ENCODE data around the gene CLPSL2.

The CLPSL2 gene

GRCh38 chr6:35797837-35798526 is 21.6 kb downstream of the CLPSL2 start:
- Histone ChIP-seq H3K27me3 (ENCODE audit: insufficient read depth, low read depth) (no peaks in the 10 kb centered on the region), H3K4me2 (no peak overlapping the region), H3K4me1 (ENCODE audit: low read depth, poor library complexity, severe bottlenecking) (no peaks in the 10 kb centered on the region), H3K9ac (no peak overlapping the region), H3K79me2 (ENCODE audit: insufficient read depth, low read depth) (no peaks in the 10 kb centered on the region), H3K36me3 (ENCODE audit: insufficient read depth) (no peaks in the 10 kb centered on the region), H2AFZ (ENCODE audit: low read depth) (no peak overlapping the region), H3K27ac (no peak overlapping the region), H3K4me3 (IDR thresholded peaks at IDR 0.05; ENCODE audit: insufficient read depth, low read depth, low read length) (no peak overlapping the region), H4K20me1 (ENCODE audit: insufficient read depth) (no peaks in the 10 kb centered on the region)
- TF ChIP-seq CTCF (conservative IDR thresholded peaks at IDR 0.05; ENCODE audit: low read depth, low read length): no peak

- Histone ChIP-seq H3K4me2 (no peak overlapping the region), H3K27ac (no peak overlapping the region), H3K4me1 (ENCODE audit: low read depth, poor library complexity, severe bottlenecking) (no peaks in the 10 kb centered on the region), H4K20me1 (ENCODE audit: insufficient read depth) (no peaks in the 10 kb centered on the region), H3K36me3 (ENCODE audit: insufficient read depth) (no peaks in the 10 kb centered on the region), H3K27me3 (ENCODE audit: insufficient read depth, low read depth) (no peaks in the 10 kb centered on the region), H2AFZ (ENCODE audit: low read depth) (no peak overlapping the region), H3K9ac (no peak overlapping the region), H3K4me3 (IDR thresholded peaks at IDR 0.05; ENCODE audit: insufficient read depth, low read depth, low read length) (no peak overlapping the region), H3K79me2 (ENCODE audit: insufficient read depth, low read depth) (no peaks in the 10 kb centered on the region)
- TF ChIP-seq CTCF (conservative IDR thresholded peaks at IDR 0.05; ENCODE audit: low read depth, low read length): no peak
Observed at GRCh38 chr6:35798706-35799105, 22.3 kb downstream of the CLPSL2 start.

GRCh38 chr6:35801148-35801547 is 24.8 kb downstream of the CLPSL2 start:
- no peaks in the 10 kb centered on the region for H3K4me1 ChIP-seq (ENCODE audit: low read depth, poor library complexity, severe bottlenecking)
- no peaks in the 10 kb centered on the region for H3K79me2 ChIP-seq (ENCODE audit: insufficient read depth, low read depth)
- no peak overlapping the region for H2AFZ ChIP-seq (ENCODE audit: low read depth)
- H3K36me3 ChIP-seq (ENCODE audit: insufficient read depth): no peaks in the 10 kb centered on the region
- H3K4me3 ChIP-seq (IDR thresholded peaks at IDR 0.05; ENCODE audit: insufficient read depth, low read depth, low read length): no peak overlapping the region
- H3K27ac ChIP-seq: no peak overlapping the region
- no peaks in the 10 kb centered on the region for H3K27me3 ChIP-seq (ENCODE audit: insufficient read depth, low read depth)
- H4K20me1 ChIP-seq (ENCODE audit: insufficient read depth): no peaks in the 10 kb centered on the region
- TF ChIP-seq CTCF (conservative IDR thresholded peaks at IDR 0.05; ENCODE audit: low read depth, low read length): no peak
- no peak overlapping the region for H3K4me2 ChIP-seq
- no peak overlapping the region for H3K9ac ChIP-seq

GRCh38 chr6:35804996-35805736 is 28.8 kb downstream of the CLPSL2 start, which contains the start of gene LHFPL5:
TSS of gene LHFPL5 (plus strand) at chr6:35805352. CDS start at chr6:35805671, 319 bp downstream.
- H3K79me2 ChIP-seq (ENCODE audit: insufficient read depth, low read depth): no peaks in the 10 kb centered on the region
- no peak within 1 kb of the TSS for H2AFZ ChIP-seq (ENCODE audit: low read depth)
- peak within 1 kb of the TSS; percentile 54; the same call in 1 of the 2 replicates for H3K4me2 ChIP-seq
- H3K4me3 ChIP-seq (IDR thresholded peaks at IDR 0.05; ENCODE audit: insufficient read depth, low read depth, low read length): no peak within 1 kb of the TSS
- H3K27ac ChIP-seq: no peak within 1 kb of the TSS
- H3K36me3 ChIP-seq (ENCODE audit: insufficient read depth): no peaks in the 10 kb centered on the region
- H3K4me1 ChIP-seq (ENCODE audit: low read depth, poor library complexity, severe bottlenecking): no peaks in the 10 kb centered on the region
- H4K20me1 ChIP-seq (ENCODE audit: insufficient read depth): no peaks in the 10 kb centered on the region
- no peak within 1 kb of the TSS for H3K9ac ChIP-seq
- no peak for TF ChIP-seq CTCF (conservative IDR thresholded peaks at IDR 0.05; ENCODE audit: low read depth, low read length)
- no peaks in the 10 kb centered on the region for H3K27me3 ChIP-seq (ENCODE audit: insufficient read depth, low read depth)
